ENCODE data around the gene TUBB4B.

The TUBB4B gene

GRCh38 chr9:137225699-137226331 lies 15.3 kb upstream of the TUBB4B start:
- no peak for DNase-seq (ENCODE audit: low read depth)

DNA sequence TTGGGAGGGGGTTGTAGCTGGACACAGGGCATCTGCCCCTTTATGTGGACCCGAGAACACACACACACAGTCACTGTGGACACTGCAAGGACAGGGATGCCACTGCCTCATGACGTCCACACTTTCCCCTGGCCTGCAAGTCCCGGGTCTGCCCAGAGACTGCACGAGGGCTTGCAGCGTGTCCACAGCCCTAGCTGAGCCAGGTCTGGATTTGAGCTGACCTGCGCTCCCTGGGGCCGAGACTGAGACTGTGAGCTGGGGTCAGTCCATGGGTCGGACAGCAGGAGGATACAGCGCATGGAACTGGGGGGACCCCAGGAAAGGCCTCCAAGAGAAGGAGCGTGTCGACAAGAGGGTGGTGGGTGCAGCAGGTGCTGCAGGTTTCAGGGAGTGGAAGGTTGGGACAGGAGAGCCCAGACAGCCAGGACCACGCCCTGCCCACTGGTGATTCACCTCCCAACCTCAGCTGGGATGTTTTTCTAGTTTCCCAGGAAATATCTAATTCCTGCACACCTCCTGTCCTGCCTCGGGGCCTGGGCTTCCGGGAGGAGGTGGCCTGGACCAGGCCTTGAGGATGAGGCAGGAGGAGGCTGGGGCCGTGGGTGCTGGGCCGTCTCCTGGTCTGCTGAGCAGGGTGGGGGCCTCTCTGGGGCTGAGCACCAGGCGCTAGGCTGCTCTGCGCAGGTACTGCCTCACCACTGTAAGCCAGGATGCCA lies 14.6 kb upstream of the TUBB4B start:
- no peak for DNase-seq (ENCODE audit: low read depth)

GRCh38 chr9:137227054-137227852 lies 13.8 kb upstream of the TUBB4B start, which contains the start of gene RNF224:
Gene RNF224 (plus strand): TSS chr9:137227502. CDS start chr9:137228336, 834 bp downstream.
- DNase-seq (ENCODE audit: low read depth) = peak; percentile 74

DNA sequence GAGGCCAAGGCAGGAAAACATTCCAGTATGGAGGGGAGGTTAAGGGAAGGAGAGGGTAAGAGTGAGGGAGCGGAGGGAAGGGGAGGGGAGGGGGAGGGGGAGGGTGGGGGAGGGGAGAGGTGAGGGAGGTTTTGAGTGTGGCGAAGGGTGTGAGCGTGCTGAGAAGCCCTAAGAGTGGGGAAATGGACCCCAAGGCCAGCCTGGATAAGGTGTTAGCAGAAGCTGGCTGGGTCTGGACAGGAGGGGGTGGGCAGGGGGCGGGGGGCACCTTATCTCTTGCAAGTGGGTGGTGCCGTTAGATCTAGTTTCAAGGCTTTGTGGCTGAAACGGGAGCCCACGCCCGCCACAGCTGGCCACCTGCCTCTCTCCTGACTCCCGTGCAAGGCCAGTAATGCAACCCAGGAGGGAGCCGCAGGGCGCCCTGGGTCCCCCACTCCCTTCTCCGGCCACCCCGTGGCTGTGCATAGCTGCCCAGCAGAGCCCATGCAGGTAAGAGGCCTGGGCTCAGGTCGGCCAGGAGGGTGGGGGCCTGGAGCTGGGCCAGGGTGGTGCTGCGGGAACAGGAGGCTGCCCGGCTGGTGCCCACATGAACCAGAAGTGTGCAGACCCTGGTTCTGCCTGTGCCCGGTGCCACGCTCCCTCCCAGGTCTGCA lies 13.1 kb upstream of the TUBB4B start:
- DNase-seq (ENCODE audit: low read depth) = no peak

GRCh38 chr9:137228506-137228967 lies 12.6 kb upstream of the TUBB4B start:
- no peak for DNase-seq (ENCODE audit: low read depth)

DNA sequence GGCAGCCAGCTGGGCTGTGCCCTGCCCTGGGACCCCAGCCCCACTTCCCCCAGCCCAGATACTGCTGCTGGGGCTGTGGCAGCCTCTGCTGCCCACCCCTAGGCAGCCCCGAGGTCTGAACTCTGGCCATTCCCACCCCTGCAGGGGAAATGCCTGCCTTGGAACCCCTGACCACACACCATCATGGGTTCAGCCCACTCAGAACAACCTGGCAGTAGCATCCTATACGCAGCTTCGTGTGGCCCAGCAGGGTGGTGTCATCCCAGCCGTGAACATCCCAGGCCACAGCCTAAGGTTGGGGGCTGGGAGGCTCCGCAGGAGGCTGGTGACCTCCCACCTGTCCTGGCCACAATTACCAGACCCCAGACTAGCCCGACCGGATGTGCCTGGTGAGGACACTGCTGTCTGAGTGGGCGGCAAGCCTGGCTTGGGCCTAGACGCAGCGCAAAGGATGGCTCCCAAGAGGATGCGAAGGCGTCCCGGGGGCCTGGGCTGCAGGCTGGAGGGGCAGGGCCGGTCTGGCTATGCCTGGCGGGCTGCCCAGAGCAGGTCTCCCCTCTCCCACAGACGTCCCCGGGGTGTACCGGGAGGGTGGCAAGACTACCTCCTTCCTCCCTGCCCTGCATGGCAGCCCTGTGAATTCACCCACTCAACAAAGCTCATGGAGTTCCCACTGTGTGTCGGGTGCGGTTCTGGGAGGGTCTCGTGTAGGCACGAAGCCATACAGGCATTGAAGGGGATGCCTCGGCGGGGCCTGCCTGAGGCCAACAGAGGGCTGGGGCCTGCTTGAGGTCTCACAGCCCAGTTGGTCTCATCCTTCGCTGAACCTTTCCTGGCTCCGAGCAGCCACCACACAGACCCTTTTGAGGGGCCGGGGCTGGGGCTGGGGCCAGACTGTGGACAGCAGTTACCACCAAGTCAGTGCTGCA lies 11.9 kb upstream of the TUBB4B start:
- DNase-seq (ENCODE audit: low read depth) = no peak

- DNase-seq (ENCODE audit: low read depth) = no peak
These were observed 11.0 kb upstream of the TUBB4B start for GRCh38 chr9:137229903-137230704.

- DNase-seq (ENCODE audit: low read depth) = no peak
These were observed 10.2 kb upstream of the TUBB4B start, which contains the start of gene SLC34A3 for GRCh38 chr9:137230705-137231371. Gene SLC34A3 (plus strand): TSS chr9:137230901. CDS start chr9:137231703, 802 bp downstream.

DNA sequence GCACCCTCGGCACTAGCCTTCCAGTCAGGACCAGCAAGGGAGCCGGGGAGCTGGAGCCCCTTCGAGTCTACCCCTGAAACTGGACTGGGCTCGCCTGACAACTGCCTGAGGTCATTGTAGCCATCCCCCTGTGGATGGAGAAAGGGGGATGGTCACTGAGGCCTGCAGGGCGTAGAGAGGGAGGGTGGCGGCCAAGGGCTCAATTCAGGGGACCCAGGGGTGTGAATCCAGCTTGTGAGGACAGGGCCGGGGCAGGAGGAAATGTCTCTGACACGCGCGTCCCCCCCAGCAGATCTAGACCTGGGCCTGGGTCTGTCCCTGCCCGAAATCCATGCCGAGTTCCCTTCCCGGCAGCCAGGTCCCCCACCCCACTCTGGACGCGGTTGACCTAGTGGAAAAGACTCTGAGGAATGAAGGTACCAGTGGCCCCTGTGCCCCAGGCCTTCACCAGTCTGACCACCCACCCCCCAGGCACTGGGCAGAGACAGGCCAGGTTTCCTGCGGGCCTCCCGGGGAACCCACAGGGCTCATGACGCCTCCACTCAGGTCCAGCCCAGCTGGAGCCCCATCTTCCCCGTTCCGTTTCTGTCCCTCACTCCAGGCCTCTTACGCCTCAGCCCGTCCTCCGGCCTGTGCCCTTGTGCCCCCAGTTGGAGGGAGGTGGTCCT lies 9.6 kb upstream of the TUBB4B start:
- DNase-seq (ENCODE audit: low read depth) = no peak

GRCh38 chr9:137232101-137232500 lies 9.0 kb upstream of the TUBB4B start:
- DNase-seq (ENCODE audit: low read depth) = no peak

GRCh38 chr9:137232510-137232909 lies 8.6 kb upstream of the TUBB4B start:
- DNase-seq (ENCODE audit: low read depth) = no peak

DNA sequence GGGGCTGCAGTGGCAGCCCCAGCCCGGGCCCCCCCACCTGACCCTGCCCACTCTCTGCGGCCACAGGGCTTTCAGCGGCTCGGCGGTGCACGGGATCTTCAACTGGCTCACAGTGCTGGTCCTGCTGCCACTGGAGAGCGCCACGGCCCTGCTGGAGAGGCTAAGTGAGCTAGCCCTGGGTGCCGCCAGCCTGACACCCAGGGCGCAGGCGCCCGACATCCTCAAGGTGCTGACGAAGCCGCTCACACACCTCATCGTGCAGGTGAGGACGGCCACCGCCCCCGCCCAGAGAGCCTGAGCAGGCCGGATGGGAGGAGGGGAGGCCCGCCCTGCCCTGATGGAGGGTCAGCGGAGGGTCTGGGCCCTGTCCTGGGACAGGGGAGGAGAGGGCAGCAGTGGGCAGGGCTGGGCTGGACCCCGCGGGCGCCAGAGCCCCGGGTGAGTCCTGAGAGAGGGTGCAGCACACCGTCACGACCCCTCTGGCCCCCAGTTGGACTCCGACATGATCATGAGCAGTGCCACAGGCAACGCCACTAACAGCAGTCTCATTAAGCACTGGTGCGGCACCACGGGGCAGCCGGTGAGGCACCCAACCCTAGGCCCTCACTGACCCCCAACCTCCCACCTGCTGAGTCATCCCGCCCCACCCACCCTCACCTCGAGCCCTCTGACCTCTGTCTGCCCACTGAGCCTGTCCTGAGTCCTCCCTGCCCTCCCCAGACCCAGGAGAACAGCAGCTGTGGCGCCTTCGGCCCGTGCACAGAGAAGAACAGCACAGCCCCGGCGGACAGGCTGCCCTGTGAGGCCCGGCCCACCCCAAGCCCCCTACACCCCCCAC lies 7.7 kb upstream of the TUBB4B start:
- no peak for DNase-seq (ENCODE audit: low read depth)

DNA sequence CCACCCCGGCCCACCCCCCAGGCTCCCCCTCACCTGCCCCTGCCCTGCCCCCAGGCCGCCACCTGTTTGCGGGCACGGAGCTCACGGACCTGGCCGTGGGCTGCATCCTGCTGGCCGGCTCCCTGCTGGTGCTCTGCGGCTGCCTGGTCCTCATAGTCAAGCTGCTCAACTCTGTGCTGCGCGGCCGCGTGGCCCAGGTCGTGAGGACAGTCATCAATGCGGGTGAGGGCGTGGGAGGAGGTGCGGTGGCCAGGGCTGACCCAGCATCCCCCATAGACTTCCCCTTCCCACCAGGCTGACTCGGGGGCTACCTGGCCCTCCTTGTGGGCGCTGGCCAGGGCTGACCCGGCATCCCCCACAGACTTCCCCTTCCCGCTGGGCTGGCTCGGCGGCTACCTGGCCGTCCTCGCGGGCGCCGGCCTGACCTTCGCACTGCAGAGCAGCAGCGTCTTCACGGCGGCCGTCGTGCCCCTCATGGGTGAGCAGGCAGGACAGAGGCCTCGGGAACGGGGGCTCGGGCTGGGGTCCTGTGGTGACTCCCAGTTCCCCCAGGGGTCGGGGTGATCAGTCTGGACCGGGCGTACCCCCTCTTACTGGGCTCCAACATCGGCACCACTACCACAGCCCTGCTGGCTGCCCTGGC lies 6.9 kb upstream of the TUBB4B start:
- no peak for DNase-seq (ENCODE audit: low read depth)

DNA sequence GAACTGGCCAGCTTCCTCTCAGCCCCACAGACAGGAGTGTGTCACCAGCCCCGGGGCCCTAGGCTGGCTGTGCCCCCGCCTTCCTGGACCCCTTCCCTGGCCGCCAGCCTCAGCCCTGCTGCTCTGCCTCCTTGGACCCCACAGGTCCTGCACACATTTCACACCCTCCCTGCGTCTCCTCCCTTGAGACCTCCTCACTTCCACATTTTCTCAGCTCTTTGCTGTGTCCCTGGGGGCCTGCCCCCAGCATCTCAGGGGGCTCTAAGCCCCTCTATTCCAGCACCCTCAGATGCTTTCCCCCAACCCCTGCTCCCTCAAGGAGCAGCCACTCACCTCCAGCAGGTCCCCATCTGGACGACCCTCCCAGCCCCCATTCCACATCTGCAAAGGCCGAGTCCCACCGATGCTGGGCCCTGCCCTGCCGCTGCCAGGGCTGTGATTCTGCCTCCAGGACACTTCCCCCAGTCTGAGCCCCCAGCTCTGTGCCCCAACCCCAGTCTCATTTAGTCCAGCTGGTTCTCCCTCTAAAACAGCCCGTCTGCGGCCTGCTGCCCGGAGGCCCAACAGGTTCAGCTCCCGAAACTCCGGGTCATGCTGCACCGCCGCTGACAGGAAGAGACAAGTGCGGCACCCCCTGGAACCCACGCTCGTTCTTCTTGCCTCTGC lies 6.2 kb upstream of the TUBB4B start:
- DNase-seq (ENCODE audit: low read depth) = no peak

- DNase-seq (ENCODE audit: low read depth) = no peak
These were observed 5.5 kb upstream of the TUBB4B start for GRCh38 chr9:137235424-137236237.
